ENCODE measurements around the gene ZNF646.

ZNF646 gene

GRCh38 chr16:31073970-31074813 lies at the start of gene ZNF646, which contains the start of gene ZNF668:
ZNF646 (plus strand) TSS chr16:31074422; CDS start chr16:31076325, 1,903 bp downstream.
ZNF668 (minus strand) TSS chr16:31074240; CDS start chr16:31064459, 9,781 bp downstream.
- peak; percentile 80 to 95 (median 89) for DNase-seq (ENCODE audit: low read depth in 2 of 3, low spot score in 2 of 3)

- no peak for DNase-seq (ENCODE audit: low read depth in 2 of 3, low spot score in 2 of 3)
Observed at GRCh38 chr16:31025339-31025738, 48.9 kb upstream of the ZNF646 start.

- no peak for DNase-seq (ENCODE audit: low read depth in 2 of 3, low spot score in 2 of 3)
Observed at GRCh38 chr16:31029272-31029671, 45.0 kb upstream of the ZNF646 start.

- no peak for DNase-seq (ENCODE audit: low read depth in 2 of 3, low spot score in 2 of 3)
Observed at GRCh38 chr16:31031276-31031675, 42.9 kb upstream of the ZNF646 start.

GRCh38 chr16:31032736-31033708 lies 41.2 kb upstream of the ZNF646 start, which contains the start of gene STX4:
STX4 (plus strand) TSS chr16:31033558; CDS start chr16:31033806, 248 bp downstream.
- DNase-seq (ENCODE audit: low read depth in 2 of 3, low spot score in 2 of 3) = peak; percentile 90 to 92 (median 92)

- peak; percentile 71 to 72 (median 72) for DNase-seq (ENCODE audit: low read depth in 2 of 3, low spot score in 2 of 3)
Observed at GRCh38 chr16:31033709-31034492, 40.3 kb upstream of the ZNF646 start.

- no peak for DNase-seq (ENCODE audit: low read depth in 2 of 3, low spot score in 2 of 3)
Observed at GRCh38 chr16:31036691-31037090, 37.5 kb upstream of the ZNF646 start.

- DNase-seq (ENCODE audit: low read depth in 2 of 3, low spot score in 2 of 3) = no peak
Observed at GRCh38 chr16:31038993-31039392, 35.2 kb upstream of the ZNF646 start.

GRCh38 chr16:31042866-31043265 lies 31.4 kb upstream of the ZNF646 start:
- no peak for DNase-seq (ENCODE audit: low read depth in 2 of 3, low spot score in 2 of 3)

- no peak for DNase-seq (ENCODE audit: low read depth in 2 of 3, low spot score in 2 of 3)
Observed at GRCh38 chr16:31043352-31043751, 30.9 kb upstream of the ZNF646 start.

- no peak for DNase-seq (ENCODE audit: low read depth in 2 of 3, low spot score in 2 of 3)
Observed at GRCh38 chr16:31043898-31044481, 30.2 kb upstream of the ZNF646 start.

- DNase-seq (ENCODE audit: low read depth in 2 of 3, low spot score in 2 of 3) = no peak
Observed at GRCh38 chr16:31050280-31051030, 23.8 kb upstream of the ZNF646 start.

GRCh38 chr16:31052114-31052513 lies 22.1 kb upstream of the ZNF646 start:
- no peak for DNase-seq (ENCODE audit: low read depth in 2 of 3, low spot score in 2 of 3)

- DNase-seq (ENCODE audit: low read depth in 2 of 3, low spot score in 2 of 3) = no peak
Observed at GRCh38 chr16:31055613-31056012, 18.6 kb upstream of the ZNF646 start.

GRCh38 chr16:31061126-31061812 lies 13.0 kb upstream of the ZNF646 start:
- DNase-seq (ENCODE audit: low read depth in 2 of 3, low spot score in 2 of 3) = no peak

- no peak for DNase-seq (ENCODE audit: low read depth in 2 of 3, low spot score in 2 of 3)
Observed at GRCh38 chr16:31061813-31062440, 12.3 kb upstream of the ZNF646 start.

GRCh38 chr16:31063495-31063842 lies 10.8 kb upstream of the ZNF646 start:
- DNase-seq (ENCODE audit: low read depth in 2 of 3, low spot score in 2 of 3) = no peak

- DNase-seq (ENCODE audit: low read depth in 2 of 3, low spot score in 2 of 3) = no peak
Observed at GRCh38 chr16:31063843-31064611, 10.2 kb upstream of the ZNF646 start.

Data from activated CD8-positive, alpha-beta memory T cell treated with anti-CD3 and anti-CD28 coated beads for 48 hours (primary cell).